Uterus (tissue), 2 donors: Measurements from ENCODE around the gene ZNF574.

Source experiments
- POLR2A ChIP-seq, 2 donors: fragments of 450-650 bp; IDR thresholded peaks; one replicate each; pipeline ENCODE4 v1.6.1; 2016; ENCODE audit warnings: antibody characterized with exemption in 2 of 2, mild to moderate bottlenecking in 1 of 2, moderate library complexity in 1 of 2
- TF ChIP-seq, protein P1 (sequence below), 4 experiments: fragments of 200-600 bp in 2 of 4; fragments of 450-650 bp in 2 of 4; sonication (generic) in 2 of 4; IDR thresholded peaks; one replicate each; pipeline ENCODE4 v1.5.1; 2016 to 2019; ENCODE audit warnings: antibody characterized with exemption in 4 of 4, mild to moderate bottlenecking in 2 of 4, moderate library complexity in 1 of 4

DNA sequence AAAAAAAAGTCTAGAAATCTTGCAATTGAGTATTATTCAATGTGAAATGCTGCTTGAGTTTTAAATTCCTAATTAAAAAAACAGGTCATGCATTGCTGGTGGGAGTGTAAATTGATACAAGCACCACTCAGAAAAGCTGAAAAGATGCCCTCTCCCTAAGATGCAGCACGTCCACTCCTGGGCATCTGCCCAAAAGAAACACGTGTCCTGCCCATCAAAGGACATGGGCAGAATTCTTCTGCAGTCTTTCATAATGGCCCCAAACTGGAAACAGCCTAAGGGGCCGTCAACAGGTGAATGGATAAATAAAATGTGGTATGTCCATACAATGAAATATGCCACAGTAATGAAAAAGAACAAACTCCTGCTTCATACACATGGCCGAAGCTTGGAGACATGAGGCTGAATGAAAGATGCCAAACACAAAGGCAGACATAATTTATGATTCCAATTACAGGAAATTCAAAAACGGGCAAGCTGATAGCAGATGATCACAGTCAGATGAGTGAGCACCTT lies 48.5 kb downstream of the ZNF574 start:
- TF ChIP-seq, protein P1, sequence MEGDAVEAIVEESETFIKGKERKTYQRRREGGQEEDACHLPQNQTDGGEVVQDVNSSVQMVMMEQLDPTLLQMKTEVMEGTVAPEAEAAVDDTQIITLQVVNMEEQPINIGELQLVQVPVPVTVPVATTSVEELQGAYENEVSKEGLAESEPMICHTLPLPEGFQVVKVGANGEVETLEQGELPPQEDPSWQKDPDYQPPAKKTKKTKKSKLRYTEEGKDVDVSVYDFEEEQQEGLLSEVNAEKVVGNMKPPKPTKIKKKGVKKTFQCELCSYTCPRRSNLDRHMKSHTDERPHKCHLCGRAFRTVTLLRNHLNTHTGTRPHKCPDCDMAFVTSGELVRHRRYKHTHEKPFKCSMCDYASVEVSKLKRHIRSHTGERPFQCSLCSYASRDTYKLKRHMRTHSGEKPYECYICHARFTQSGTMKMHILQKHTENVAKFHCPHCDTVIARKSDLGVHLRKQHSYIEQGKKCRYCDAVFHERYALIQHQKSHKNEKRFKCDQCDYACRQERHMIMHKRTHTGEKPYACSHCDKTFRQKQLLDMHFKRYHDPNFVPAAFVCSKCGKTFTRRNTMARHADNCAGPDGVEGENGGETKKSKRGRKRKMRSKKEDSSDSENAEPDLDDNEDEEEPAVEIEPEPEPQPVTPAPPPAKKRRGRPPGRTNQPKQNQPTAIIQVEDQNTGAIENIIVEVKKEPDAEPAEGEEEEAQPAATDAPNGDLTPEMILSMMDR (IDR thresholded peaks at IDR 0.05): no peak
- TF ChIP-seq POLR2A (IDR thresholded peaks at IDR 0.05): no peak
